IMR-90 (cell line): ENCODE results near the gene MBD2. TPM values are rescaled to one million over a fixed set of nuclear protein-coding genes. Genes with fewer than 3 reads are reported as not detected.

Experiments
- ATAC-seq: fragments of 200-7000 bp; cut with Tn5 transposase; 2 replicates; pipeline ENCODE4 v1.9.1; 2020; ENCODE audit warnings: low read depth, mild to moderate bottlenecking, moderate library complexity
- Bru-seq: library from RNA; stranded (reverse); fragments of 400-500 nt; gene quantifications from one replicate; lab custom pipeline; 2021; lab: Mats Ljungman, UMichigan
- BruChase-seq, 2 experiments: library from RNA; stranded (reverse); fragments of 400-500 nt; gene quantifications; one replicate each; lab custom pipeline; 2021; lab: Mats Ljungman, UMichigan
- BruUV-seq: library from RNA; stranded (reverse); fragments of 400-500 nt; replicated peaks from 2 replicates; lab custom pipeline; 2021; lab: Mats Ljungman, UMichigan
- CTCF ChIA-PET: fragments of 300-600 bp; formaldehyde crosslinking; extraction: SDS; loops from one replicate; lab custom pipeline; 2021; ENCODE audit warnings: antibody characterized with exemption; lab: Yijun Ruan, JAX
- POLR2A ChIA-PET: fragments of 300-600 bp; sonication (Branson Sonifier 250); formaldehyde crosslinking; loops from one replicate; lab custom pipeline; 2022; ENCODE audit warnings: antibody characterized with exemption; ENCODE audit not compliant: unreplicated experiment; lab: Charles Lee
- DNase-seq: peaks from one replicate; pipeline ENCODE4 v3.0.0; 2013
- H2AFZ ChIP-seq: replicated peaks from 2 replicates; pipeline ENCODE3; 2013; ENCODE audit warnings: low read length, mild to moderate bottlenecking; ENCODE audit not compliant: poor library complexity
- H2AK5ac ChIP-seq: 2 replicates; pipeline ENCODE4 v1.6.1; 2013; ENCODE audit warnings: low read depth, low read length, inconsistent platforms
- H2AK9ac ChIP-seq: replicated peaks from 2 replicates; pipeline ENCODE3; 2013; ENCODE audit warnings: mild to moderate bottlenecking, low read depth, low read length, moderate library complexity; ENCODE audit not compliant: poor library complexity
- H2BK120ac ChIP-seq: 2 replicates; pipeline ENCODE4 v1.6.1; 2013; ENCODE audit warnings: low read depth, low read length, inconsistent platforms
- H2BK15ac ChIP-seq: 3 replicates; pipeline ENCODE4 v1.6.1; 2013; ENCODE audit warnings: low read depth, low read length, inconsistent platforms
- H2BK20ac ChIP-seq: 2 replicates; pipeline ENCODE4 v1.6.1; 2013; ENCODE audit warnings: low read depth, mild to moderate bottlenecking, inconsistent platforms, low read length, moderate library complexity
- H2BK5ac ChIP-seq: 2 replicates; pipeline ENCODE4 v1.6.1; 2013; ENCODE audit warnings: mild to moderate bottlenecking, low read depth, low read length, inconsistent platforms; ENCODE audit not compliant: poor library complexity, severe bottlenecking
- H3K14ac ChIP-seq: replicated peaks from 2 replicates; pipeline ENCODE4 v1.6.1; 2013; ENCODE audit warnings: low read depth, low read length, inconsistent platforms
- H3K18ac ChIP-seq: 2 replicates; pipeline ENCODE4 v1.6.1; 2013; ENCODE audit warnings: low read depth, low read length, control low read depth
- H3K23ac ChIP-seq: 2 replicates; pipeline ENCODE4 v1.6.1; 2013; ENCODE audit warnings: low read depth, low read length, inconsistent platforms
- H3K27ac ChIP-seq: 2 replicates; pipeline ENCODE4 v1.5.1; 2013; ENCODE audit warnings: mild to moderate bottlenecking, control low read depth, low read length; ENCODE audit not compliant: insufficient read depth
- H3K27me3 ChIP-seq: 2 replicates; pipeline ENCODE4 v1.6.1; 2013; ENCODE audit warnings: low read length; ENCODE audit not compliant: control insufficient read depth, insufficient read depth
- H3K36me3 ChIP-seq: 2 replicates; pipeline ENCODE4 v1.6.1; 2013; ENCODE audit warnings: low read length, mixed read lengths; ENCODE audit not compliant: control insufficient read depth, insufficient read depth
- H3K4ac ChIP-seq: 2 replicates; pipeline ENCODE4 v1.6.1; 2013; ENCODE audit warnings: low read depth, low read length, inconsistent platforms
- H3K4me1 ChIP-seq: 2 replicates; pipeline ENCODE4 v1.6.1; 2013; ENCODE audit warnings: low read length, mixed read lengths; ENCODE audit not compliant: control insufficient read depth, insufficient read depth
- H3K4me2 ChIP-seq: 2 replicates; pipeline ENCODE4 v1.6.1; 2013; ENCODE audit warnings: low read depth, mild to moderate bottlenecking, control low read depth, low read length, moderate library complexity
- H3K4me3 ChIP-seq: 2 replicates; pipeline ENCODE4 v1.5.1; 2013; ENCODE audit warnings: low read depth, mild to moderate bottlenecking, control low read depth, low read length, moderate library complexity; ENCODE audit not compliant: insufficient read depth
- H3K56ac ChIP-seq: 2 replicates; pipeline ENCODE4 v1.6.1; 2013; ENCODE audit warnings: low read length, inconsistent platforms; ENCODE audit not compliant: insufficient read depth; ENCODE audit errors: extremely low read depth
- H3K79me1 ChIP-seq, 2 experiments: 2 replicates each; pipeline ENCODE4 v1.6.1; 2013; ENCODE audit warnings: low read length in 2 of 2, inconsistent platforms in 1 of 2, low read depth in 1 of 2
- H3K9ac ChIP-seq: 2 replicates; pipeline ENCODE4 v1.6.1; 2013; ENCODE audit warnings: low read depth, low read length, control low read depth
- H3K9me1 ChIP-seq: 2 replicates; pipeline ENCODE4 v1.6.1; 2013; ENCODE audit warnings: low read length, inconsistent platforms; ENCODE audit not compliant: insufficient read depth
- H3K9me3 ChIP-seq: 2 replicates; pipeline ENCODE4 v1.6.1; 2013; ENCODE audit warnings: low read length; ENCODE audit not compliant: control insufficient read depth, insufficient read depth
- H4K20me1 ChIP-seq: 2 replicates; pipeline ENCODE4 v1.6.1; 2013; ENCODE audit warnings: low read length, inconsistent platforms; ENCODE audit not compliant: insufficient read depth
- H4K5ac ChIP-seq: 2 replicates; pipeline ENCODE4 v1.6.1; 2013; ENCODE audit warnings: mild to moderate bottlenecking, low read depth, low read length, control low read depth
- H4K8ac ChIP-seq, 2 experiments: 2 replicates each; pipeline ENCODE4 v1.6.1; 2013; ENCODE audit warnings: low read depth in 2 of 2, low read length in 2 of 2, control low read depth in 1 of 2, inconsistent platforms in 1 of 2
- H4K91ac ChIP-seq: 2 replicates; pipeline ENCODE4 v1.6.1; 2013; ENCODE audit warnings: low read depth, low read length, inconsistent platforms; ENCODE audit not compliant: insufficient read depth
- CHD1 ChIP-seq: IDR thresholded peaks from 2 replicates; pipeline ENCODE4 v1.6.1; 2012; ENCODE audit warnings: low read depth, low read length, improper control_type of control experiment
- MAZ ChIP-seq: IDR thresholded peaks from 2 replicates; pipeline ENCODE4 v1.6.1; 2012; ENCODE audit warnings: low read depth, mild to moderate bottlenecking, low read length, improper control_type of control experiment, moderate library complexity, borderline replicate concordance
- MXI1 ChIP-seq: IDR thresholded peaks from 2 replicates; pipeline ENCODE4 v1.6.1; 2012; ENCODE audit warnings: low read depth, mild to moderate bottlenecking, low read length, moderate library complexity, borderline replicate concordance
- NFE2L2 ChIP-seq: fragments of 150-350 bp; IDR thresholded peaks from 2 replicates; pipeline ENCODE4 v1.6.1; 2016; ENCODE audit warnings: low read depth, mild to moderate bottlenecking, low read length
- POLR2A ChIP-seq: IDR thresholded peaks from 2 replicates; pipeline ENCODE4 v1.6.1; 2012; ENCODE audit warnings: mild to moderate bottlenecking, low read depth, low read length
- RAD21 ChIP-seq: IDR thresholded peaks from 2 replicates; pipeline ENCODE4 v1.6.1; 2012; ENCODE audit warnings: low read length, improper control_type of control experiment
- SMC3 ChIP-seq: fragments of 150-350 bp; IDR thresholded peaks from 2 replicates; pipeline ENCODE4 v1.6.1; 2016; ENCODE audit warnings: low read depth, mild to moderate bottlenecking, antibody characterized with exemption, low read length, moderate library complexity
- WGBS, 2 experiments: methylation state at CpG; one replicate each; pipeline versions ENCODE4 v1.1.5 to v1.1.7; 2013; ENCODE audit warnings: missing lambda C conversion rate in 2 of 2; ENCODE audit not compliant: insufficient read length in 1 of 2; ENCODE audit errors: extremely low coverage in 2 of 2; 5-methylcytosine and 5-hydroxymethylcytosine counted together
- dilution Hi-C: fragments of 300-500 bp; cut with HindIII; formaldehyde crosslinking; loops from one replicate; pipeline ENCODE4 v1.14.3; 2018; ENCODE audit warnings: low sequenced_read_pairs; ENCODE audit not compliant: unreplicated experiment
- in situ Hi-C: fragments of 300-500 bp; cut with MboI; formaldehyde crosslinking; loops from 3 replicates; pipeline ENCODE4 v1.14.3; 2019; ENCODE audit warnings: low sequenced_read_pairs, inconsistent platforms, mixed read lengths
- intact Hi-C: fragments of 100-400 bp; cut with micrococcal nuclease; formaldehyde crosslinking; loops from 2 replicates; pipeline ENCODE4 v1.10.0; 2022
- long read RNA-seq: library from polyadenylated mRNA; unstranded; transcript quantifications from one replicate; pipeline ENCODE4 v2.0.0, GENCODE V29; 2021; ENCODE audit not compliant: unreplicated experiment
- polyA plus RNA-seq, 3 experiments: library from polyadenylated mRNA; depleted of rRNA; stranded (reverse); fragments of >200 nt; gene quantifications; 2 replicates each; pipeline ENCODE4 v1.2.3, GENCODE V29; 2012; ENCODE audit warnings: low replicate concordance in 1 of 3
- total RNA-seq: library from RNA; depleted of rRNA; stranded (reverse); fragments of >200 nt; gene quantifications from 2 replicates; pipeline ENCODE4 v1.2.3, GENCODE V29; 2012; rRNA removed
- TF ChIP-seq, protein P1 (sequence below): conservative IDR thresholded peaks from 2 replicates; pipeline ENCODE4 v1.5.1; 2012; ENCODE audit warnings: mild to moderate bottlenecking, low read depth, low read length, improper control_type of control experiment

MBD2 gene, protein sequence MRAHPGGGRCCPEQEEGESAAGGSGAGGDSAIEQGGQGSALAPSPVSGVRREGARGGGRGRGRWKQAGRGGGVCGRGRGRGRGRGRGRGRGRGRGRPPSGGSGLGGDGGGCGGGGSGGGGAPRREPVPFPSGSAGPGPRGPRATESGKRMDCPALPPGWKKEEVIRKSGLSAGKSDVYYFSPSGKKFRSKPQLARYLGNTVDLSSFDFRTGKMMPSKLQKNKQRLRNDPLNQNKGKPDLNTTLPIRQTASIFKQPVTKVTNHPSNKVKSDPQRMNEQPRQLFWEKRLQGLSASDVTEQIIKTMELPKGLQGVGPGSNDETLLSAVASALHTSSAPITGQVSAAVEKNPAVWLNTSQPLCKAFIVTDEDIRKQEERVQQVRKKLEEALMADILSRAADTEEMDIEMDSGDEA
- total RNA-seq (9.7 and 27.5 TPM in 2 replicates), polyA plus RNA-seq (2012; rRNA removed) (14.8 and 29.5 TPM in 2 replicates), Bru-seq, nascent RNA (percentile 90 among the genes with signal in this experiment), BruChase-seq, experiment 1, labeled RNA remaining after a 6-hour chase (percentile 84 among the genes with signal in this experiment), BruChase-seq, experiment 2, labeled RNA remaining after a 2-hour chase (percentile 80 among the genes with signal in this experiment)
- polyA plus RNA-seq (2012; cell fraction: cytosol; rRNA removed) = 2.7 and 3.9 TPM in 2 replicates
- 2.8 and 30.7 TPM in 2 replicates for polyA plus RNA-seq (2012; cell fraction: nucleus; rRNA removed; ENCODE audit: low replicate concordance)
- long read RNA-seq, full-length matches to known transcripts = 90 of 99 reads
- long read RNA-seq, partial matches to known transcripts = 2 of 99 reads
- long read RNA-seq, other reads (novel, unspliced or antisense) = 7 of 99 reads

DNA sequence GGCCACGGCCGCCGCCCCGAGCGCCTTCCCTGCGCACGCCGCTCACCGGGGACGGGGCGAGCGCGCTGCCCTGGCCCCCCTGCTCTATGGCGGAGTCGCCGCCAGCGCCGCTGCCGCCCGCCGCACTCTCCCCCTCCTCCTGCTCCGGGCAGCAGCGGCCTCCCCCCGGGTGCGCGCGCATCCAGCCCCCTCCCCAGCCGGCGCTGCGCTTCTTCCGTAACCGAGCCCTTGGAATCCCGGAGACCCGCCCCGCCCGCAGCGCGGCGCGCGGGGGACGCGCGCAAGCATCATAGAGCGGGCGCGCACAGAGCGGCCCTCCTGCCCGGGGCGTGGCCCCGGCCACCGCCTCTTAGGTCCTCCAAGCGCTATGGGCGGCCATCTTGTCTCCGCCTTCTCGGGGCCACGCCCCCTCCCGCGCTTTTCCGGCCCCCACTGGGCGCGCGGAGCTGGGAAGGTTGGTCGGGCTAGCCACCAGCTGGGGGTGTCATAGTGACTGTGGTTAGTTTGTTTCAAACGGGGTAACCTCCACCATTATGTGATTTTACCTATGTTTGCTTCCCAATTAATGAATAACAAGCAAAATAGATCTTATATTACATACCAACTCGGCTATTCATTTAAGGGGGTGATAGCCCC, at the start of gene MBD2:
Gene MBD2, minus strand, starts transcription at position 291 of the 636 bp plus-strand sequence. Its CDS starts 110 bp downstream, at position 181.
- peak; percentile 93 for DNase-seq
- ATAC-seq = peak; percentile 98
- Histone ChIP-seq H3K4me3 (peak within 1 kb of the TSS; percentile 80), H4K8ac (peak within 1 kb of the TSS; percentile 72 to 96), H2BK5ac (peak within 1 kb of the TSS; percentile 55), H2AFZ (peak within 1 kb of the TSS; percentile 88), H3K4me2 (peak within 1 kb of the TSS; percentile 87), H2AK5ac (peak within 1 kb of the TSS; percentile 33; the same call in 1 of the 2 replicates), H3K4ac (no peak within 1 kb of the TSS; the same call in 1 of the 2 replicates), H2BK20ac (no peak within 1 kb of the TSS), H2BK15ac (no peak within 1 kb of the TSS), H4K20me1 (peaks cover 38% of the 10 kb centered on the region), H3K27ac (peak within 1 kb of the TSS; percentile 76), H3K56ac (peak within 1 kb of the TSS; percentile 48; the same call in 1 of the 2 replicates), H2AK9ac (peak within 1 kb of the TSS; percentile 65), H3K9me3 (no peaks in the 10 kb centered on the region), H3K18ac (no peak within 1 kb of the TSS), H3K14ac (no peak within 1 kb of the TSS), H3K36me3 (no peaks in the 10 kb centered on the region), H3K27me3 (no peaks in the 10 kb centered on the region), H3K79me1 (peaks cover 5 to 19% of the 10 kb centered on the region in 2 experiments; a peak in 2 of 4 replicates), H4K5ac (peak within 1 kb of the TSS; percentile 76), H2BK120ac (no peak within 1 kb of the TSS), H3K4me1 (no peaks in the 10 kb centered on the region), H3K9me1 (peaks cover 5% of the 10 kb centered on the region; the same call in 1 of the 2 replicates), H4K91ac (no peak within 1 kb of the TSS), H3K9ac (peak within 1 kb of the TSS; percentile 87), H3K23ac (0 out of 2 replicates have a peak within 1 kb of the TSS, but pooled peaks have one; percentile 43)
- in situ Hi-C loops = no loop called here
- CTCF ChIA-PET = no interaction called here
- POLR2A ChIA-PET = interaction anchor here (0.6 kb wide), 1 partner anchor 1051 kb away, joined by 4 read pairs; no protein-coding TSS in a partner anchor
- dilution Hi-C loops = no loop called here
- intact Hi-C loops = loop anchor here (1.0 to 5.0 kb wide), 4 partner anchors 45 to 133 kb away; partner anchors contain the start of genes C18orf54, POLI and STARD6
- TF ChIP-seq MXI1 (peak; percentile 68), RAD21 (0 out of 2 replicates have a peak, but pooled peaks have one; percentile 11), CHD1 (no peak), MAZ (peak; percentile 92), POLR2A (peak; percentile 38; the same call in 1 of the 2 replicates), NFE2L2 (no peak), SMC3 (peak; percentile 4; the same call in 1 of the 2 replicates)
- TF ChIP-seq, protein P1, sequence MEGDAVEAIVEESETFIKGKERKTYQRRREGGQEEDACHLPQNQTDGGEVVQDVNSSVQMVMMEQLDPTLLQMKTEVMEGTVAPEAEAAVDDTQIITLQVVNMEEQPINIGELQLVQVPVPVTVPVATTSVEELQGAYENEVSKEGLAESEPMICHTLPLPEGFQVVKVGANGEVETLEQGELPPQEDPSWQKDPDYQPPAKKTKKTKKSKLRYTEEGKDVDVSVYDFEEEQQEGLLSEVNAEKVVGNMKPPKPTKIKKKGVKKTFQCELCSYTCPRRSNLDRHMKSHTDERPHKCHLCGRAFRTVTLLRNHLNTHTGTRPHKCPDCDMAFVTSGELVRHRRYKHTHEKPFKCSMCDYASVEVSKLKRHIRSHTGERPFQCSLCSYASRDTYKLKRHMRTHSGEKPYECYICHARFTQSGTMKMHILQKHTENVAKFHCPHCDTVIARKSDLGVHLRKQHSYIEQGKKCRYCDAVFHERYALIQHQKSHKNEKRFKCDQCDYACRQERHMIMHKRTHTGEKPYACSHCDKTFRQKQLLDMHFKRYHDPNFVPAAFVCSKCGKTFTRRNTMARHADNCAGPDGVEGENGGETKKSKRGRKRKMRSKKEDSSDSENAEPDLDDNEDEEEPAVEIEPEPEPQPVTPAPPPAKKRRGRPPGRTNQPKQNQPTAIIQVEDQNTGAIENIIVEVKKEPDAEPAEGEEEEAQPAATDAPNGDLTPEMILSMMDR = peak; percentile 24; the same call in 1 of the 2 replicates
- WGBS, 2 experiments = 0% methylated on average over 21 of the region's 66 CpGs; no CpG with 5 or more reads in 1 of the 2 experiments
- BruUV-seq = no TSS peak
